ENCODE results near the gene MAP7D3.

DNA sequence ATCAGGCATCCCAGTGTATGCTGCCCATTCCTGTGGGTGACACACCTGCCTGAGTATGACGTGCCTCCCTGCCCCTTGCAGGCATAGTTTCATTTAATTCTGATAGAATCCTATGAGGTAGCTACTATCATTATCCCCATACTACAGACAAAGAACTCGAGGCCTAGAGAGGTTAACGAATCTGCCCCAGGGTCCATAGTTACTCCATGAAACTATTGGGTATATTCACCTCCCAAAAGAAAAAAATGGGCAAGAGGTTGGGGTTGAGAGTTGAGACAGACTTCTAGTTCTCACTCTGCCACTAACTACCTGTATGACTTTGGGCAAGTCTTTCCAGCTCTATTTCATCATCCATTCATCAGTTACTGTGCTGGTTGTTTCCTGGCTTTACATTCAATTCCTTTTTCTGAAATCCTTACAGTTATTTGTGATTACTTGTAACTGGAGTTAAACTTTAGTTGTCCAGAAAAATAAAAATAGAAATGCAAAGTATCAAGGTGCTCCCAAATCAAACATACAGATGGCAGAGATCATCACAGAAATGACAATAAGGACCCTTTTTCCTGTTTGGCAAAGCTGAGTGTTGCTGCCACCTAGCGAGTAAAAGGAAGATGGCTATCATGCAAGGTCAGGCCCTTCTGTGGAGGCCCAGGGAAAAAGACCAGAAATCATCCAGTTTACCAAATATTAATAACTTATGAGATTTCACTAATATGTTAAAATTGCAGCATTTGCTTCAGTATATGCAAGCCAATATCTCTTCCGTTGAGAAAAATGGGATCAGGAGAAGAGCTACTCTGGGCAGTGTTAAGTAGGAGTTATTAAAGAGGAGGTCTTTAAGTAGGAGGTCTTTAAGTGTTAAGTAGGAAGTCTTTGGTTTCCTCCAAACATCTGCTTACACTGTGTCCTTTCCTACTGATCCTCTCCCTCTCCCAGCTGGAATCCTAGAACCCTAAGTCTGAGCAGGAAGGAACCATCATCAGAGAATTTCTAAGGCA, 17.1 kb upstream of the MAP7D3 start:
- TF ChIP-seq POLR2A (IDR thresholded peaks at IDR 0.05; ENCODE audit: low read depth, low read length) (no peak), TAF1 (IDR thresholded peaks at IDR 0.05; ENCODE audit: borderline replicate concordance, low read depth, low read length) (no peak), POLR2AphosphoS5 (IDR thresholded peaks at IDR 0.05; ENCODE audit: low read depth, low read length) (no peak)
